ENCODE data around the gene CAPZB. TPM values are rescaled to one million over a fixed set of nuclear protein-coding genes. Genes with fewer than 3 reads are reported as not detected.

CAPZB gene
- total and polyA plus RNA-seq, 2 experiments from 2014 or later: 229 to 494 TPM

DNA sequence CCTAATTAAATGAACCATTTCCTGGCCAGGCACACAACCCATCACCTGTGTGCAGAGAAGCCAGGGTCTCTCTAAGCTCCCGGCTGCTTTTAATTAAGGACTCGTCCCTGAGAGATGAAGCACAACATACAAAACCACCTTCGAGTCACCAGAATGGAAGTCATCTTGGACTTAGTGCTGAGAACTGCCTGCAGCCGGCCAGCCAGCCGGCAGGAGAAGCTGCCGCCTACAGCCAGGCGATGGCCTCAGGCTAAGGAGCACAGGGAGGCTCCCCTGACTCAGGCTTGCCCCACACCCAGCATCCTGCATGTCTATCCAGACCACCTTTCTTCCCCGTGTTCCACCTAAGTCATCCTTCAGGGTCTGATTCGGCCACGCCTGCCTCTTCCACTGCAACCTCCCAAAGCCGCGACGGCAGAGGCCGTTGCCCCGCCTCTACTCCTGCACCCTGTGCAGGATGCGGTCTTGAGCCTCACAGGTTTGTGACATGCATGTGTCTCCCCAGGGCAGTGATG lies 89.6 kb downstream of the CAPZB start:
- Histone ChIP-seq H3K9me3 (ENCODE audit: low read depth) (no peaks in the 10 kb centered on the region), H3F3A (ENCODE audit: insufficient read depth) (peaks cover 67% of the 10 kb centered on the region), H3K4me3 (0 out of 2 replicates have a peak overlapping the region, but pooled peaks have one; percentile 9), H2AFZ (no peak overlapping the region), H3K79me2 (ENCODE audit: insufficient read depth) (peaks cover 85% of the 10 kb centered on the region), H3K9ac (peak overlapping the region; percentile 64), H4K20me1 (ENCODE audit: insufficient read depth) (no peaks in the 10 kb centered on the region), H3K4me2 (ENCODE audit: unreplicated experiment) (peak overlapping the region; percentile 40), H3K9me2 (ENCODE audit: insufficient read depth) (no peaks in the 10 kb centered on the region), H3K27me3 (replicated peaks; ENCODE audit: insufficient read depth) (no peaks in the 10 kb centered on the region), H3K36me3 (ENCODE audit: low read depth) (no peaks in the 10 kb centered on the region), H3K27ac (peak overlapping the region; percentile 97), H3K4me1 (ENCODE audit: insufficient read depth) (peaks cover 65% of the 10 kb centered on the region)
- TF ChIP-seq EZH2phosphoT487 (IDR thresholded peaks at IDR 0.05; ENCODE audit: insufficient read depth, low read depth) (no peak), EZH2 (IDR thresholded peaks at IDR 0.05; ENCODE audit: insufficient read depth, poor library complexity, severe bottlenecking) (no peak)
- in situ Hi-C loops (cut with MboI): loop anchor here (10.0 kb wide), 1 partner anchor 249 kb away; the partner anchor contains the start of gene NBL1
- 38 to 43% methylated on average over 16 of the region's 16 CpGs for WGBS, 2 experiments (ENCODE audit: low coverage in 1 of 2, low lambda C conversion rate in 2 of 2, missing lambda C conversion rate in 2 of 2)
- DNase-seq: peak; percentile 97

GRCh38 chr1:19393046-19393445 lies 92.3 kb downstream of the CAPZB start:
- in situ Hi-C loops (cut with MboI): loop anchor here (10.0 kb wide), 1 partner anchor 252 kb away; the partner anchor contains the start of gene NBL1
- H3K79me2 ChIP-seq (ENCODE audit: insufficient read depth): peaks cover 90% of the 10 kb centered on the region
- H3K9me3 ChIP-seq (ENCODE audit: low read depth): no peaks in the 10 kb centered on the region
- H3K4me3 ChIP-seq: no peak overlapping the region
- no peak overlapping the region for H3K4me2 ChIP-seq (ENCODE audit: unreplicated experiment)
- H3K36me3 ChIP-seq (ENCODE audit: low read depth): no peaks in the 10 kb centered on the region
- H3K9ac ChIP-seq: no peak overlapping the region
- no peaks in the 10 kb centered on the region for H3K27me3 ChIP-seq (replicated peaks; ENCODE audit: insufficient read depth)
- peaks cover 77% of the 10 kb centered on the region for H3F3A ChIP-seq (ENCODE audit: insufficient read depth)
- H2AFZ ChIP-seq: no peak overlapping the region
- H3K9me2 ChIP-seq (ENCODE audit: insufficient read depth): no peaks in the 10 kb centered on the region
- peak overlapping the region; percentile 97; the same call in 1 of the 2 replicates for H3K27ac ChIP-seq
- TF ChIP-seq EZH2phosphoT487 (IDR thresholded peaks at IDR 0.05; ENCODE audit: insufficient read depth, low read depth): no peak
- H4K20me1 ChIP-seq (ENCODE audit: insufficient read depth): no peaks in the 10 kb centered on the region
- 90% methylated on average over 14 of the region's 14 CpGs for WGBS, 2 experiments (ENCODE audit: low coverage in 1 of 2, low lambda C conversion rate in 2 of 2, missing lambda C conversion rate in 2 of 2)
- no peak for DNase-seq
- H3K4me1 ChIP-seq (ENCODE audit: insufficient read depth): peaks cover 51% of the 10 kb centered on the region

DNA sequence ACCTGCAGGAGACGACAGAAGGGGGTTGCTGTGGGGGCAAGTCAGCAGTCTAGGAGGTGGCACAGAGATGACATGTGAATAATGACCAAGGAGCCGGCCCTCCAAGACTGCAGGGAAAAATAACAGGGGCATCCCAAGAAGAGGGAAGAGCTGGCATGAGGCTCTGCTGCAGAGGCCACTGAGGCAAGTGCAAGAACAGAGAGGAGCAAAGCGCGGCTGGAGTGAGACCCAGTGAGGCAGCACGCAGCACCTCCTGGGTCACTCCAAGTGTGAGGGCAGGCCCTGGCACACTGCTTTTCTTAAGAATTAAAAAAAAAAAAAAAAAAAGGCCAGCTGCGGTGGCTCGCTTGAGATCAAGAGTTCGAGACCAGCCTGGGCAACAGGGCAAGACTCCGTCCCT lies 93.1 kb downstream of the CAPZB start:
- Histone ChIP-seq H3K27ac (peak overlapping the region; percentile 97), H4K20me1 (ENCODE audit: insufficient read depth) (no peaks in the 10 kb centered on the region), H3K36me3 (ENCODE audit: low read depth) (no peaks in the 10 kb centered on the region), H3K79me2 (ENCODE audit: insufficient read depth) (peaks cover 90% of the 10 kb centered on the region), H3K4me1 (ENCODE audit: insufficient read depth) (peaks cover 42% of the 10 kb centered on the region), H3K9me2 (ENCODE audit: insufficient read depth) (no peaks in the 10 kb centered on the region), H3K27me3 (replicated peaks; ENCODE audit: insufficient read depth) (no peaks in the 10 kb centered on the region), H3K9ac (peak overlapping the region; percentile 82), H2AFZ (no peak overlapping the region), H3K4me3 (no peak overlapping the region), H3K9me3 (ENCODE audit: low read depth) (no peaks in the 10 kb centered on the region), H3F3A (ENCODE audit: insufficient read depth) (peaks cover 72% of the 10 kb centered on the region), H3K4me2 (ENCODE audit: unreplicated experiment) (no peak overlapping the region)
- no peak for DNase-seq
- in situ Hi-C loops (cut with MboI): loop anchor here (10.0 kb wide), 1 partner anchor 253 kb away; the partner anchor contains the start of gene NBL1
- WGBS, 2 experiments (ENCODE audit: low coverage in 1 of 2, low lambda C conversion rate in 2 of 2, missing lambda C conversion rate in 2 of 2): 81 to 91% methylated on average over 9 of the region's 9 CpGs
- no peak for TF ChIP-seq EZH2phosphoT487 (IDR thresholded peaks at IDR 0.05; ENCODE audit: insufficient read depth, low read depth)
- TF ChIP-seq EZH2 (IDR thresholded peaks at IDR 0.05; ENCODE audit: insufficient read depth, poor library complexity, severe bottlenecking): no peak

DNA sequence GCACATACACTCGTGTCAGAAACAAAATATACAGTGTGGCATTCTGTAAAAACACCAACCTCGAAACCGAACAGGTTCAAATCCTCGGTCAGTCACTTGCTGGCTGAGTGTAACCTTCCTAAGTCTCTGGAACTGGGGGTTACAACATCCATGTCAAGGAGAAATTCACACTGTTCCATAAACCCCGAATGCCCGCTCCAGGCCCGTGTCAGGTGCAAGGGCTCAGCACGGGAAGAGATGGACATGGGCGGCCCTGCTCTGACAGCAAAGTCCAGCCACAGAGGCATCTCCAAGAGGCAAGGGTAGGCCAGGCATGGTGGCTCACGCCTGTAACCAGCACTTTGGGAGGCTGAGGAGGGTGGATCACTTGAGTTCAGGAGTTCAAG lies 93.8 kb downstream of the CAPZB start:
- DNase-seq: no peak
- Histone ChIP-seq H3K4me1 (ENCODE audit: insufficient read depth) (peaks cover 39% of the 10 kb centered on the region), H3K27me3 (replicated peaks; ENCODE audit: insufficient read depth) (no peaks in the 10 kb centered on the region), H3K4me2 (ENCODE audit: unreplicated experiment) (peak overlapping the region; percentile 98), H3F3A (ENCODE audit: insufficient read depth) (peaks cover 71% of the 10 kb centered on the region), H3K36me3 (ENCODE audit: low read depth) (no peaks in the 10 kb centered on the region), H3K4me3 (peak overlapping the region; percentile 52), H3K9ac (peak overlapping the region; percentile 82), H4K20me1 (ENCODE audit: insufficient read depth) (no peaks in the 10 kb centered on the region), H2AFZ (no peak overlapping the region), H3K27ac (peak overlapping the region; percentile 97), H3K9me3 (ENCODE audit: low read depth) (no peaks in the 10 kb centered on the region), H3K79me2 (ENCODE audit: insufficient read depth) (peaks cover 90% of the 10 kb centered on the region), H3K9me2 (ENCODE audit: insufficient read depth) (no peaks in the 10 kb centered on the region)
- WGBS, 2 experiments (ENCODE audit: low coverage in 1 of 2, low lambda C conversion rate in 2 of 2, missing lambda C conversion rate in 2 of 2): 20 to 21% methylated on average over 10 of the region's 10 CpGs
- in situ Hi-C loops (cut with MboI): loop anchor here (10.0 kb wide), 1 partner anchor 253 kb away; the partner anchor contains the start of gene NBL1
- TF ChIP-seq EZH2phosphoT487 (IDR thresholded peaks at IDR 0.05; ENCODE audit: insufficient read depth, low read depth) (no peak), EZH2 (IDR thresholded peaks at IDR 0.05; ENCODE audit: insufficient read depth, poor library complexity, severe bottlenecking) (no peak)
